NK-92 treated with Interleukin-12 subunit alpha and Interleukin-12 subunit beta, amount 100 ng/mL, for 24 hours (cell line): Measurements from ENCODE around the gene ZNF791.
"Not testable (repeated sequence)": the region's sequence is repeated elsewhere in the genome, so short reads cannot be mapped to it uniquely, and the experiment has no call there.

Experiments
- DNase-seq: peaks from one replicate; lab custom pipeline; 2025; lab: John Stamatoyannopoulos, UW

ZNF791 gene

GRCh38 chr19:12610540-12611360 lies at the start of gene ZNF791, which contains the start of gene ZNF490:
ZNF791 (plus strand) TSS chr19:12610920; CDS start chr19:12611080, 160 bp downstream.
ZNF490 (minus strand) TSS chr19:12610813; CDS start chr19:12610680, 133 bp downstream.
- DNase-seq = peak; percentile 97

GRCh38 chr19:12564016-12564664 lies 46.6 kb upstream of the ZNF791 start:
- DNase-seq = peak; percentile 69

GRCh38 chr19:12566380-12566779 lies 44.3 kb upstream of the ZNF791 start:
- DNase-seq = not testable (repeated sequence)

GRCh38 chr19:12567951-12568350 lies 42.8 kb upstream of the ZNF791 start:
- no peak for DNase-seq

GRCh38 chr19:12574036-12574435 lies 36.7 kb upstream of the ZNF791 start:
- DNase-seq = no peak

- no peak for DNase-seq
Observed at GRCh38 chr19:12578641-12579040, 32.1 kb upstream of the ZNF791 start.

- DNase-seq = no peak
Observed at GRCh38 chr19:12580180-12580694, 30.5 kb upstream of the ZNF791 start.

GRCh38 chr19:12581100-12581499 lies 29.6 kb upstream of the ZNF791 start:
- DNase-seq = no peak

GRCh38 chr19:12596485-12596884 lies 14.2 kb upstream of the ZNF791 start:
- DNase-seq = no peak

GRCh38 chr19:12596927-12597548 lies 13.7 kb upstream of the ZNF791 start:
- DNase-seq = no peak

GRCh38 chr19:12597594-12597993 lies 13.1 kb upstream of the ZNF791 start:
- no peak for DNase-seq

GRCh38 chr19:12603714-12604113 lies 7.0 kb upstream of the ZNF791 start:
- no peak for DNase-seq

- DNase-seq = no peak
Observed at GRCh38 chr19:12606796-12607195, 3.9 kb upstream of the ZNF791 start.

GRCh38 chr19:12607631-12608030 lies 3.1 kb upstream of the ZNF791 start:
- DNase-seq = no peak

GRCh38 chr19:12611361-12611699 lies 610 bp downstream of the ZNF791 start:
- DNase-seq = no peak

GRCh38 chr19:12617646-12618045 lies 6.9 kb downstream of the ZNF791 start:
- no peak for DNase-seq

GRCh38 chr19:12621253-12622024 lies 10.7 kb downstream of the ZNF791 start:
- DNase-seq = not testable (repeated sequence)

GRCh38 chr19:12623361-12624031 lies 12.8 kb downstream of the ZNF791 start:
- no peak for DNase-seq

- no peak for DNase-seq
Observed at GRCh38 chr19:12626958-12627357, 16.2 kb downstream of the ZNF791 start.

- no peak for DNase-seq
Observed at GRCh38 chr19:12628040-12629022, 17.6 kb downstream of the ZNF791 start.
